HG03066 (cell line): ENCODE measurements around the gene SALL2.

Source experiments
- ATAC-seq: cut with Tn5 transposase; IDR thresholded peaks from one replicate; pipeline ENCODE4 v1.9.1; 2021; ENCODE audit warnings: low read depth; ENCODE audit not compliant: unreplicated experiment

The SALL2 gene

GRCh38 chr14:21528381-21529348 lies 2.5 kb upstream of the SALL2 start:
- no peak for ATAC-seq

DNA sequence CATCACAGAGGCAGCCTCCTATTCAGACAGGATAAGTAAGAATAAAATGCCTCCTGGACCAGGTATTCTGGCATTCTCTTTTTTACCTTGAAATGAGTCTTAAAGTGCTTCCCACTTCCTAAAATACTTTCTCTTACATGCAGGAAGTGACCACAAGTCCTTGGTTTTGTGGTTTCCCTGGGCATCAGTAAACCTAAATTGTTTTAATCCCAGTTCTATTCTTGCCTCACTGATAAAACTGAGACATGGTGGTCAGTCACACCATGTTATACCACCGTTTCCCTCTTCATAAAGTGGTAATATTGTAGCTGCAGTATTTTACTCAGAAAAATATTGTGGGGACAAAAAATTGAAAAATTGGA lies 1.2 kb upstream of the SALL2 start:
- ATAC-seq, result no peak

DNA sequence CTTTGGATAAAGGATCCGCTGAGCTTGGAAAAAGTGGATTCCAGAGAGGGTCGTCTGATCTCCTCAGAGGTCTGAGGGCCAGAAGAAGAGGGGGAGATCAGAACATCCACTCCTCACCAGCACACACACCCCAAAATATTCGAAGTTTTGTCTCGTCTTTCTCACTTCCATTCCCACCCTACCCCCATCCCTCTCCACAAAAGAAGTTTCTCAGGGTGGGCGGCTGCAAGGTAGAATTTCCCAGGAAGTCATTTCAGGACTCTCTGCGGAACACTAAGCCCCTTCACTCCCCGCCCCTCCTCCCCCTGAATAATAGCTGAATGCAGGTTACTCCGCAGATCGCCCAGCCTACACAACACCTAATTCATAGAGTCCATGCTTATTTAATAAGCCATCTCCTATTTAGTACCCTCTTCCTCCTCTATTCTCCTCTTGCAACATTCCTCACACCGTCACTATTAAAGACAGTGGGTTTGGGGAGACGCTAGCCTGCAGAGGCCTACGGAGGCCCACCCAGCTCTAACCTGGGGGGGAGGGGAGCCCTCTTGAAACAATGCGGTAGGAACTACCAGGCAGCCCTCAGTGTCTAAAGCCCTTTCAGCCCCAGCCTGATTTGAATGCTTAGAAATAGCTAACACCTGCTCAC lies 649 bp upstream of the SALL2 start:
- ATAC-seq, result no peak

- no peak for ATAC-seq
Measured at GRCh38 chr14:21525571-21525961, 580 bp downstream of the SALL2 start.

- no peak for ATAC-seq
Measured at GRCh38 chr14:21524575-21525490, 1.3 kb downstream of the SALL2 start.

GRCh38 chr14:21523203-21523602 lies 2.9 kb downstream of the SALL2 start:
- ATAC-seq, result no peak

- no peak for ATAC-seq
Measured at GRCh38 chr14:21521501-21521900, 4.6 kb downstream of the SALL2 start.

DNA sequence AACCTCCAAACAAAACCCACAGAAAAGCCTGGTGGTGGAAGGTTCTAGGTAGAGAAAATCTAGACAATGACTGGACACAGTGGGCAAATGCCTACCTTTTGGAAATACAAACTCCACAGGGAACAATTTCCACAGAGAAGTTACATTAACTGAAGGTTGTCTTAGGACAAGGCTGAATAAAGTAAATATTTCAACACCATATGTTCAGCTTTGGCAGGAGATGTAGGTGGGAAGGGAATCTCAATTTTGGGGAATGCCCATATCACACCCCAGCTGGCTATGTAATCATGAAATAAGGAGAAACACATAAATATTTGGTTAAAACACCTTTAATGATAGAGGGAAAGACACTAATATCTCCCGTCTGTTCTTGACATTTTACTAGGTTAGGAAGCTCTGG lies 5.4 kb downstream of the SALL2 start:
- no peak for ATAC-seq

GRCh38 chr14:21518725-21519124 lies 7.4 kb downstream of the SALL2 start:
- ATAC-seq, result no peak

DNA sequence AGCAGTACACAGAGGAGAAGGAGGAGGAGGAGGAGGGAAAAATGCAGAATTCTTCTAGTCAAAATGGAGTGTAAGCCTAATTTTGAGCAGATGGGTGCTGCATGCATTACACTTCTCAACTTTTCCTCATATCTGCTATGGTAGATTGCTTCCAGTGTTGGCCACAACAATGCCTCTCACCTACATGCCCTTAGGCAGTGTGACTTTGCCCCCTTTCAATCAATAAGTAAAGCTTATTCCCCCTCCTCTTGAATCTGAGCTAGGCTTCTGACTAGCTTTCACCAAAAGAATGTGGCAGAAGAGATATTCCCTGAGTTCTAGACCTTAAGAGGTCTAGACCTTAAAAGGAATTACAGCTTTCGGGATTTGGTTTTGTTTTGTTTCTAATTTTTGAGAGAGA lies 11.8 kb downstream of the SALL2 start:
- ATAC-seq, result no peak

GRCh38 chr14:21510735-21511657 lies 15.2 kb downstream of the SALL2 start, which contains the start of gene METTL3:
TSS of gene METTL3 (minus strand) at chr14:21511340. CDS start at chr14:21511223, 117 bp downstream.
- ATAC-seq, result peak; percentile 98

- no peak for ATAC-seq
Measured at GRCh38 chr14:21509432-21510143, 16.6 kb downstream of the SALL2 start.

GRCh38 chr14:21506557-21506956 lies 19.6 kb downstream of the SALL2 start:
- ATAC-seq, result no peak

- ATAC-seq, result peak; percentile 82
Measured at GRCh38 chr14:21505012-21505553, 21.1 kb downstream of the SALL2 start.

GRCh38 chr14:21503376-21503775 lies 22.8 kb downstream of the SALL2 start:
- no peak for ATAC-seq

DNA sequence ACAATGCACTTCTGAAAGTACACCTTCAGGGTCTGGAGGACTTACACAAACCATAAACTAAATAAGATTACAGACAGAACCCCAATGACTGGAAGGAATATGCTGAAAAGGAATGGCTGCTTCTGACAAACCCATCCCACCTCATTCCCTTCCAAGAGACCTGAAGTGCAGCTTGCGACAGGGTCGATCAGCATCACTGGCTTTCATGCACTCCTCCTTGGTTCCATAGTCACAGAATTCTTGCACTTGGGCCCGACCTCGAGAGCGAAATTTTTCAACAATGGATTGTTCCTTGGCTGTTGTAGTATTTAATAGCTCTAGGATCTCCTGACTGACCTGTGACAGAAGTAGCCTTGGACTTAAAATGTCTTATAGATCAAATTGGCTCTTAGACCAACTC lies 24.6 kb downstream of the SALL2 start:
- no peak for ATAC-seq

GRCh38 chr14:21498540-21499526 lies 27.3 kb downstream of the SALL2 start:
- no peak for ATAC-seq

- no peak for ATAC-seq
Measured at GRCh38 chr14:21496453-21496852, 29.7 kb downstream of the SALL2 start.
